ENCODE data around the gene NTRK3.

NTRK3 gene

GRCh38 chr15:88201207-88201606, 55.3 kb downstream of the NTRK3 start:
- no peak for DNase-seq (ENCODE audit: low spot score)
- no peak overlapping the region for H3K27ac ChIP-seq
- CTCF ChIA-PET: no interaction called here
- TF ChIP-seq CTCF (conservative IDR thresholded peaks at IDR 0.05; ENCODE audit: low read depth): no peak
- POLR2A ChIA-PET (ENCODE audit: low non-redundant PET): no interaction called here

- CTCF ChIA-PET: no interaction called here
- POLR2A ChIA-PET (ENCODE audit: low non-redundant PET): no interaction called here
- TF ChIP-seq CTCF (conservative IDR thresholded peaks at IDR 0.05; ENCODE audit: low read depth): no peak
- H3K27ac ChIP-seq: no peak overlapping the region
- DNase-seq (ENCODE audit: low spot score): no peak
Observed at GRCh38 chr15:88196961-88197360, 59.6 kb downstream of the NTRK3 start.

GRCh38 chr15:88194162-88194561, 62.4 kb downstream of the NTRK3 start:
- H3K27ac ChIP-seq: no peak overlapping the region
- no peak for TF ChIP-seq CTCF (conservative IDR thresholded peaks at IDR 0.05; ENCODE audit: low read depth)
- ChIA-PET CTCF (interaction anchor here (0.6 kb wide), 1 partner anchor 256 kb away, joined by 3 read pairs; no protein-coding TSS in a partner anchor), POLR2A (ENCODE audit: low non-redundant PET) (no interaction called here)
- DNase-seq (ENCODE audit: low spot score): no peak

- ChIA-PET POLR2A (ENCODE audit: low non-redundant PET) (no interaction called here), CTCF (no interaction called here)
- no peak for DNase-seq (ENCODE audit: low spot score)
- no peak for TF ChIP-seq CTCF (conservative IDR thresholded peaks at IDR 0.05; ENCODE audit: low read depth)
- no peak overlapping the region for H3K27ac ChIP-seq
Observed at GRCh38 chr15:88193415-88193814, 63.1 kb downstream of the NTRK3 start.

- CTCF ChIA-PET: no interaction called here
- no peak for TF ChIP-seq CTCF (conservative IDR thresholded peaks at IDR 0.05; ENCODE audit: low read depth)
- no peak overlapping the region for H3K27ac ChIP-seq
- POLR2A ChIA-PET (ENCODE audit: low non-redundant PET): no interaction called here
- DNase-seq (ENCODE audit: low spot score): no peak
Observed at GRCh38 chr15:88191812-88192165, 64.8 kb downstream of the NTRK3 start.

GRCh38 chr15:88190232-88190631, 66.3 kb downstream of the NTRK3 start:
- TF ChIP-seq CTCF (conservative IDR thresholded peaks at IDR 0.05; ENCODE audit: low read depth): no peak
- POLR2A ChIA-PET (ENCODE audit: low non-redundant PET): no interaction called here

GRCh38 chr15:88188300-88188699, 68.2 kb downstream of the NTRK3 start:
- POLR2A ChIA-PET (ENCODE audit: low non-redundant PET): no interaction called here

More at GRCh38 chr15:88190232-88190631, 66.3 kb downstream of the NTRK3 start:
- DNase-seq (ENCODE audit: low spot score): no peak
- H3K27ac ChIP-seq: no peak overlapping the region
- CTCF ChIA-PET: interaction anchor here (0.6 to 0.9 kb wide), 2 partner anchors 12 to 164 kb away, joined by 3 read pairs; no protein-coding TSS in a partner anchor

More at GRCh38 chr15:88188300-88188699, 68.2 kb downstream of the NTRK3 start:
- DNase-seq (ENCODE audit: low spot score): no peak
- TF ChIP-seq CTCF (conservative IDR thresholded peaks at IDR 0.05; ENCODE audit: low read depth): no peak
- no peak overlapping the region for H3K27ac ChIP-seq
- CTCF ChIA-PET: no interaction called here
